Testis (tissue), 3 donors: Measurements from ENCODE around the gene KIAA2012. TPM values are rescaled to one million over a fixed set of nuclear protein-coding genes. Genes with fewer than 3 reads are reported as not detected.
"Not testable (repeated sequence)": the region's sequence is repeated elsewhere in the genome, so short reads cannot be mapped to it uniquely, and the experiment has no call there.

Experiments
- DNase-seq: peaks from one replicate; pipeline ENCODE4 v3.0.0-alpha.2; 2019
- H3K27ac ChIP-seq, 2 donors: fragments of 200-600 bp; sonication (generic); one replicate each; pipeline ENCODE4 v1.5.1; 2019
- H3K27me3 ChIP-seq: fragments of 200-600 bp; sonication (generic); one replicate; pipeline ENCODE4 v1.5.1; 2019
- H3K36me3 ChIP-seq: fragments of 200-600 bp; sonication (generic); one replicate; pipeline ENCODE4 v1.5.1; 2017; ENCODE audit warnings: low read depth; ENCODE audit errors: missing control alignments
- H3K4me1 ChIP-seq: fragments of 200-600 bp; sonication (generic); one replicate; pipeline ENCODE4 v1.5.1; 2019
- H3K4me3 ChIP-seq, 2 donors: fragments of 200-600 bp; sonication (generic); one replicate each; pipeline ENCODE4 v1.5.1; 2017 to 2019
- H3K9me3 ChIP-seq: fragments of 200-600 bp; sonication (generic); one replicate; pipeline ENCODE4 v1.5.1; 2017
- POLR2A ChIP-seq: fragments of 450-650 bp; IDR thresholded peaks from one replicate; pipeline ENCODE4 v1.6.1; 2017; ENCODE audit warnings: antibody characterized with exemption, mild to moderate bottlenecking, moderate library complexity
- WGBS, 2 donors: methylation state at CpG; one replicate each; pipeline ENCODE4 v1.1.5; 2018; 5-methylcytosine and 5-hydroxymethylcytosine counted together
- intact Hi-C: fragments of 100-400 bp; cut with DNase I; formaldehyde crosslinking; loops from one replicate; pipeline ENCODE4 v1.15.1; 2023; ENCODE audit warnings: low total_unique reads
- polyA plus RNA-seq: library from polyadenylated mRNA; stranded (reverse); fragments of 350-450 nt; fragmentation: Illumina TruSeq; extraction: RNeasy Lipid Tissue Mini Kit (QIAGEN cat#74804); gene quantifications from one replicate; pipeline ENCODE4 v1.2.3, GENCODE V29; 2014; ENCODE audit warnings: low read depth, low replicate concordance; ENCODE audit not compliant: insufficient read depth
- total RNA-seq, 2 donors: library from RNA; depleted of rRNA; stranded (reverse); fragments of >200 nt; gene quantifications; one replicate each; pipeline ENCODE4 v1.2.3, GENCODE V29; 2016
- TF ChIP-seq, protein P1 (sequence below), 3 experiments: fragments of 450-650 bp in 2 of 3; fragments of 200-600 bp in 1 of 3; sonication (generic) in 1 of 3; IDR thresholded peaks; one replicate each; pipeline ENCODE4 v1.5.1; 2016 to 2019; ENCODE audit warnings: antibody characterized with exemption in 3 of 3, mild to moderate bottlenecking in 2 of 3, moderate library complexity in 1 of 3

KIAA2012 gene
- total and polyA plus RNA-seq, 3 donors from 2014 or later = 1.1 to 1.6 (median 1.3) TPM

- Histone ChIP-seq H3K36me3 (no peaks in the 10 kb centered on the region), H3K27ac (no peak overlapping the region), H3K4me3 (no peak overlapping the region), H3K9me3 (no peaks in the 10 kb centered on the region), H3K27me3 (no peaks in the 10 kb centered on the region), H3K4me1 (no peaks in the 10 kb centered on the region)
- WGBS, 2 donors = 15 to 32% methylated on average over 4 of the region's 4 CpGs
- DNase-seq = peak; percentile 79
- no peak for TF ChIP-seq POLR2A
- TF ChIP-seq, protein P1, sequence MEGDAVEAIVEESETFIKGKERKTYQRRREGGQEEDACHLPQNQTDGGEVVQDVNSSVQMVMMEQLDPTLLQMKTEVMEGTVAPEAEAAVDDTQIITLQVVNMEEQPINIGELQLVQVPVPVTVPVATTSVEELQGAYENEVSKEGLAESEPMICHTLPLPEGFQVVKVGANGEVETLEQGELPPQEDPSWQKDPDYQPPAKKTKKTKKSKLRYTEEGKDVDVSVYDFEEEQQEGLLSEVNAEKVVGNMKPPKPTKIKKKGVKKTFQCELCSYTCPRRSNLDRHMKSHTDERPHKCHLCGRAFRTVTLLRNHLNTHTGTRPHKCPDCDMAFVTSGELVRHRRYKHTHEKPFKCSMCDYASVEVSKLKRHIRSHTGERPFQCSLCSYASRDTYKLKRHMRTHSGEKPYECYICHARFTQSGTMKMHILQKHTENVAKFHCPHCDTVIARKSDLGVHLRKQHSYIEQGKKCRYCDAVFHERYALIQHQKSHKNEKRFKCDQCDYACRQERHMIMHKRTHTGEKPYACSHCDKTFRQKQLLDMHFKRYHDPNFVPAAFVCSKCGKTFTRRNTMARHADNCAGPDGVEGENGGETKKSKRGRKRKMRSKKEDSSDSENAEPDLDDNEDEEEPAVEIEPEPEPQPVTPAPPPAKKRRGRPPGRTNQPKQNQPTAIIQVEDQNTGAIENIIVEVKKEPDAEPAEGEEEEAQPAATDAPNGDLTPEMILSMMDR (IDR thresholded peaks at IDR 0.05) = no peak
- intact Hi-C loops = no loop called here
Measured at GRCh38 chr2:202135091-202135874, 62.2 kb downstream of the KIAA2012 start.

DNA sequence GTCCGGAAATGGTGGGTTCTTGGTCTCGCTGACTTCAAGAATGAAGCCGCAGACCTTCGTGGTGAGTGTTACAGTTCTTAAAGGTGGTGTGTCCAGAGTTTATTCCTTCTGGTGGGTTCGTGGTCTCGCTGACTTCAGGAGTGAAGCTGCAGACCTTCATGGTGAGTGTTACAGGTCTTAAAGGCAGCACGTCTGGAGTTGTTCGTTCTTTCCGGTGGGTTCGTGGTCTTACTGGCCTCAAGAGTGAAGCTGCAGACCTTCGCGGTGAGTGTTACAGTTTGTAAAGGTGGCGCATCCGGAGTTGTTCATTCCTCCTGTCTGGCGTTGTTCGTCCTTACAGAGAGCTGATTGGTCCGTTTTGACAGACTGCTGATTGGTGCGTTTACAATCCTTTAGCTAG lies 63.0 kb downstream of the KIAA2012 start:
- peak; percentile 46 for DNase-seq
- H3K4me1 ChIP-seq, intact Hi-C loops, H3K36me3 ChIP-seq, H3K9me3 ChIP-seq, H3K27me3 ChIP-seq, H3K27ac ChIP-seq: not testable (repeated sequence)
- WGBS, 2 donors = 59 to 74% methylated on average over 18 of the region's 18 CpGs
- peak overlapping the region; percentile 15 to 41 for H3K4me3 ChIP-seq

- TF ChIP-seq, protein P1 (IDR thresholded peaks at IDR 0.05) = no peak
- no peak for TF ChIP-seq POLR2A
- WGBS, 2 donors = 54 to 87% methylated on average over 4 to 25 of the region's 36 CpGs
- no peaks in the 10 kb centered on the region for H3K27me3 ChIP-seq
- H3K4me3 ChIP-seq = peak overlapping the region; percentile 15 to 41
- no peak for DNase-seq
- no peaks in the 10 kb centered on the region for H3K9me3 ChIP-seq
- intact Hi-C loops = no loop called here
- H3K4me1 ChIP-seq = no peaks in the 10 kb centered on the region
- no peaks in the 10 kb centered on the region for H3K36me3 ChIP-seq
- no peak overlapping the region for H3K27ac ChIP-seq
Measured at GRCh38 chr2:202136526-202136925, 63.5 kb downstream of the KIAA2012 start.

GRCh38 chr2:202140522-202141252 lies 67.6 kb downstream of the KIAA2012 start:
- intact Hi-C loops = no loop called here
- no peak overlapping the region for H3K27ac ChIP-seq
- WGBS, 2 donors = 71 to 85% methylated on average over 11 to 12 of the region's 12 CpGs

More at GRCh38 chr2:202140522-202141252, 67.6 kb downstream of the KIAA2012 start:
- Histone ChIP-seq H3K9me3 (no peaks in the 10 kb centered on the region), H3K36me3 (no peaks in the 10 kb centered on the region), H3K4me3 (no peak overlapping the region), H3K27me3 (no peaks in the 10 kb centered on the region), H3K4me1 (no peaks in the 10 kb centered on the region)
- no peak for DNase-seq
- TF ChIP-seq, protein P1 (IDR thresholded peaks at IDR 0.05) = no peak
- no peak for TF ChIP-seq POLR2A
